HG02759 (cell line): ENCODE data around the gene THAP7.

ENCODE experiments used
- ATAC-seq: cut with Tn5 transposase; IDR thresholded peaks from one replicate; pipeline ENCODE4 v1.9.1; 2021; ENCODE audit warnings: mild to moderate bottlenecking, moderate library complexity; ENCODE audit not compliant: unreplicated experiment

THAP7 gene

GRCh38 chr22:20965104-20965887 lies 36.6 kb downstream of the THAP7 start:
- ATAC-seq: no peak

GRCh38 chr22:20964799-20965103 lies 37.2 kb downstream of the THAP7 start:
- ATAC-seq: no peak

GRCh38 chr22:20964090-20964798 lies 37.7 kb downstream of the THAP7 start:
- ATAC-seq: no peak

- ATAC-seq: no peak
These were observed 38.5 kb downstream of the THAP7 start for GRCh38 chr22:20963201-20964052.

- no peak for ATAC-seq
These were observed 39.4 kb downstream of the THAP7 start for GRCh38 chr22:20962491-20962945.

GRCh38 chr22:20960609-20961008 lies 41.3 kb downstream of the THAP7 start:
- no peak for ATAC-seq

GRCh38 chr22:20959578-20960461 lies 42.1 kb downstream of the THAP7 start:
- no peak for ATAC-seq

GRCh38 chr22:20957683-20958431 lies 44.1 kb downstream of the THAP7 start:
- ATAC-seq: no peak

- no peak for ATAC-seq
These were observed 44.7 kb downstream of the THAP7 start for GRCh38 chr22:20957102-20957682.

GRCh38 chr22:20956258-20957101 lies 45.4 kb downstream of the THAP7 start:
- no peak for ATAC-seq

GRCh38 chr22:20955548-20955947 lies 46.4 kb downstream of the THAP7 start:
- no peak for ATAC-seq

- no peak for ATAC-seq
These were observed 48.0 kb downstream of the THAP7 start for GRCh38 chr22:20953668-20954500.

- no peak for ATAC-seq
These were observed 48.6 kb downstream of the THAP7 start for GRCh38 chr22:20953342-20953608.

GRCh38 chr22:20952544-20953341 lies 49.2 kb downstream of the THAP7 start:
- no peak for ATAC-seq

- no peak for ATAC-seq
These were observed 50.0 kb downstream of the THAP7 start for GRCh38 chr22:20951932-20952380.

- ATAC-seq: no peak
These were observed 50.6 kb downstream of the THAP7 start for GRCh38 chr22:20951151-20951931.
